Esophagus muscularis mucosa (tissue), 4 donors: ENCODE results near the gene MMRN2.

Experiments used
- EP300 ChIP-seq: sonication (generic); formaldehyde crosslinking; IDR thresholded peaks from one replicate; pipeline ENCODE4 v1.6.1; 2017; ENCODE audit warnings: antibody characterized with exemption
- POLR2AphosphoS5 ChIP-seq, 2 donors: sonication (generic); formaldehyde crosslinking; IDR thresholded peaks; one replicate each; pipeline ENCODE4 v1.6.1; 2017; ENCODE audit warnings: antibody characterized with exemption in 2 of 2
- TF ChIP-seq, protein P1 (sequence below), 3 experiments: fragments of 200-600 bp in 2 of 3; fragments of 450-650 bp in 1 of 3; sonication (generic) in 2 of 3; IDR thresholded peaks; one replicate each; pipeline ENCODE4 v1.5.1; 2017 to 2019; ENCODE audit warnings: antibody characterized with exemption in 3 of 3, mild to moderate bottlenecking in 2 of 3, moderate library complexity in 1 of 3

- TF ChIP-seq, protein P1, sequence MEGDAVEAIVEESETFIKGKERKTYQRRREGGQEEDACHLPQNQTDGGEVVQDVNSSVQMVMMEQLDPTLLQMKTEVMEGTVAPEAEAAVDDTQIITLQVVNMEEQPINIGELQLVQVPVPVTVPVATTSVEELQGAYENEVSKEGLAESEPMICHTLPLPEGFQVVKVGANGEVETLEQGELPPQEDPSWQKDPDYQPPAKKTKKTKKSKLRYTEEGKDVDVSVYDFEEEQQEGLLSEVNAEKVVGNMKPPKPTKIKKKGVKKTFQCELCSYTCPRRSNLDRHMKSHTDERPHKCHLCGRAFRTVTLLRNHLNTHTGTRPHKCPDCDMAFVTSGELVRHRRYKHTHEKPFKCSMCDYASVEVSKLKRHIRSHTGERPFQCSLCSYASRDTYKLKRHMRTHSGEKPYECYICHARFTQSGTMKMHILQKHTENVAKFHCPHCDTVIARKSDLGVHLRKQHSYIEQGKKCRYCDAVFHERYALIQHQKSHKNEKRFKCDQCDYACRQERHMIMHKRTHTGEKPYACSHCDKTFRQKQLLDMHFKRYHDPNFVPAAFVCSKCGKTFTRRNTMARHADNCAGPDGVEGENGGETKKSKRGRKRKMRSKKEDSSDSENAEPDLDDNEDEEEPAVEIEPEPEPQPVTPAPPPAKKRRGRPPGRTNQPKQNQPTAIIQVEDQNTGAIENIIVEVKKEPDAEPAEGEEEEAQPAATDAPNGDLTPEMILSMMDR (IDR thresholded peaks at IDR 0.05): no peak
- no peak for TF ChIP-seq EP300
- peak in 1 of 2 donors; percentile 8 for TF ChIP-seq POLR2AphosphoS5 (IDR thresholded peaks at IDR 0.05)
Measured at GRCh38 chr10:86946213-86947155, 10.9 kb downstream of the MMRN2 start.
